CD14-positive monocyte (primary cell): ENCODE measurements around the gene SPNS1. TPM values are rescaled to one million over a fixed set of nuclear protein-coding genes. Genes with fewer than 3 reads are reported as not detected.
"Not testable (repeated sequence)": the region's sequence is repeated elsewhere in the genome, so short reads cannot be mapped to it uniquely, and the experiment has no call there.

ENCODE experiments used
- DNase-seq, 3 donors: peaks; one replicate each; pipeline ENCODE4 v3.0.0-alpha.2; 2011 to 2022
- H2AFZ ChIP-seq: 2 replicates; pipeline ENCODE4 v1.6.0; 2012; ENCODE audit warnings: mild to moderate bottlenecking, low read depth, low read length, inconsistent platforms; ENCODE audit not compliant: insufficient read depth, poor library complexity, severe bottlenecking
- H3K27ac ChIP-seq, 2 donors: 1 replicate in 1 of 2; 2 replicates in 1 of 2; pipeline ENCODE4 v1.5.1; 2012 to 2013; ENCODE audit warnings: low read length in 2 of 2, control low read depth in 1 of 2, inconsistent platforms in 1 of 2, low read depth in 1 of 2, mild to moderate bottlenecking in 1 of 2
- H3K27me3 ChIP-seq, 2 donors: one replicate each; pipeline versions ENCODE4 v1.6.0 to v1.6.1; 2011 to 2013; ENCODE audit warnings: low read length in 2 of 2; ENCODE audit not compliant: control insufficient read depth in 2 of 2, insufficient read depth in 2 of 2
- H3K36me3 ChIP-seq, 2 donors: replicated peaks in 1 of 2; 1 replicate in 1 of 2; 2 replicates in 1 of 2; pipeline versions ENCODE4 v1.5.1 to v1.6.1; 2012 to 2013; ENCODE audit warnings: low read length in 2 of 2, control low read depth in 1 of 2, inconsistent platforms in 1 of 2, mild to moderate bottlenecking in 1 of 2; ENCODE audit not compliant: insufficient read depth in 2 of 2, control insufficient read depth in 1 of 2
- H3K4me1 ChIP-seq, 2 donors: 1 replicate in 1 of 2; 2 replicates in 1 of 2; pipeline versions ENCODE4 v1.5.1 to v1.6.1; 2012 to 2013; ENCODE audit warnings: low read length in 2 of 2, control low read depth in 1 of 2, inconsistent platforms in 1 of 2, mild to moderate bottlenecking in 1 of 2, moderate library complexity in 1 of 2; ENCODE audit not compliant: insufficient read depth in 2 of 2, control insufficient read depth in 1 of 2
- H3K4me2 ChIP-seq: replicated peaks from 2 replicates; pipeline ENCODE3; 2012; ENCODE audit warnings: low read length, moderate library complexity, mild to moderate bottlenecking; ENCODE audit not compliant: poor library complexity, severe bottlenecking; ENCODE audit errors: extremely low read depth
- H3K4me3 ChIP-seq, 3 experiments: fragments of 200-600 bp in 1 of 3; sonication (generic) in 1 of 3; replicated peaks in 1 of 3; 1 replicate in 2 of 3; 2 replicates in 1 of 3; pipeline ENCODE4 v1.5.1; 2011 to 2013; ENCODE audit warnings: low read length in 3 of 3, mild to moderate bottlenecking in 3 of 3, control low read depth in 2 of 3, low read depth in 2 of 3, inconsistent platforms in 1 of 3, moderate library complexity in 1 of 3
- H3K79me2 ChIP-seq: 2 replicates; pipeline ENCODE4 v1.6.0; 2012; ENCODE audit warnings: mild to moderate bottlenecking, control low read depth, inconsistent platforms, low read length, moderate library complexity; ENCODE audit not compliant: insufficient read depth
- H3K9ac ChIP-seq: 2 replicates; pipeline ENCODE4 v1.6.0; 2017; ENCODE audit warnings: low read length, mild to moderate bottlenecking; ENCODE audit not compliant: insufficient read depth, poor library complexity, severe bottlenecking
- H3K9me3 ChIP-seq, 2 donors: replicated peaks in 1 of 2; 1 replicate in 1 of 2; 2 replicates in 1 of 2; pipeline versions ENCODE4 v1.5.1 to v1.6.1; 2012 to 2013; ENCODE audit warnings: low read length in 2 of 2, control low read depth in 1 of 2; ENCODE audit not compliant: control insufficient read depth in 1 of 2, insufficient read depth in 1 of 2
- H4K20me1 ChIP-seq: 2 replicates; pipeline ENCODE4 v1.6.0; 2012; ENCODE audit warnings: mild to moderate bottlenecking, low read length, control low read depth, moderate library complexity; ENCODE audit not compliant: insufficient read depth
- H3K27ac Mint-ChIP-seq, 7 donors: one replicate each; pipeline ENCODE4 v1.8.0; 2020; ENCODE audit warnings: mild to moderate bottlenecking in 7 of 7, mixed read lengths in 7 of 7, moderate library complexity in 6 of 7, inconsistent platforms in 2 of 7
- H3K27me3 Mint-ChIP-seq, 3 donors: one replicate each; pipeline ENCODE4 v1.8.0; 2021 to 2022; ENCODE audit warnings: low read depth in 3 of 3, mild to moderate bottlenecking in 3 of 3, mixed read lengths in 3 of 3, moderate library complexity in 3 of 3, inconsistent platforms in 1 of 3
- H3K36me3 Mint-ChIP-seq, 2 donors: one replicate each; pipeline ENCODE4 v1.8.0; 2020; ENCODE audit warnings: mixed read lengths in 2 of 2, inconsistent platforms in 1 of 2, mild to moderate bottlenecking in 1 of 2
- H3K4me1 Mint-ChIP-seq: one replicate; pipeline ENCODE4 v1.8.0; 2020; ENCODE audit warnings: mild to moderate bottlenecking, mixed read lengths
- H3K4me3 Mint-ChIP-seq, 2 donors: one replicate each; pipeline ENCODE4 v1.8.0; 2020; ENCODE audit warnings: mild to moderate bottlenecking in 2 of 2, mixed read lengths in 2 of 2, moderate library complexity in 1 of 2
- H3K9me3 Mint-ChIP-seq, 7 donors: one replicate each; pipeline ENCODE4 v1.8.0; 2020 to 2022; ENCODE audit warnings: mixed read lengths in 7 of 7, mild to moderate bottlenecking in 6 of 7, moderate library complexity in 6 of 7, inconsistent platforms in 2 of 7
- WGBS: methylation state at CpG from one replicate; pipeline ENCODE4 v1.1.5; 2013; ENCODE audit warnings: missing lambda C conversion rate; ENCODE audit not compliant: insufficient coverage; 5-methylcytosine and 5-hydroxymethylcytosine counted together
- intact Hi-C, 2 donors: fragments of 100-400 bp; cut with micrococcal nuclease; formaldehyde crosslinking; loops; one replicate each; pipeline versions ENCODE4 v1.15.0 to v1.15.1; 2023
- polyA plus RNA-seq, 3 donors: library from polyadenylated mRNA; depleted of rRNA in 1 of 3; unstranded in 2 of 3; stranded (reverse) in 1 of 3; fragments of 300-500 nt in 2 of 3; fragments of >200 nt in 1 of 3; fragmentation: Illumina TruSeq in 2 of 3; gene quantifications; 1 replicate in 2 of 3; 2 replicates in 1 of 3; pipeline ENCODE4 v1.2.3, GENCODE V29; 2012 to 2021
- TF ChIP-seq, protein P1 (sequence below): fragments of 200-600 bp; IDR thresholded peaks from one replicate; pipeline ENCODE4 v1.8.0; 2022; ENCODE audit warnings: antibody characterized with exemption, mild to moderate bottlenecking

Gene SPNS1
- polyA plus RNA-seq, 3 donors, result 93.4 to 104 (median 97.2) TPM

GRCh38 chr16:28967156-28967555 lies 7.4 kb upstream of the SPNS1 start:
- Histone ChIP-seq H3K27ac (no peak overlapping the region), H3K4me1 (no peaks in the 10 kb centered on the region), H3K79me2 (no peaks in the 10 kb centered on the region), H3K4me2 (no peak overlapping the region), H3K9ac (no peak overlapping the region), H3K4me3 (no peak overlapping the region), H3K9me3 (no peaks in the 10 kb centered on the region), H3K36me3 (peaks cover 31 to 41% of the 10 kb centered on the region in 2 donors), H2AFZ (no peak overlapping the region), H3K27me3 (no peaks in the 10 kb centered on the region), H4K20me1 (peaks cover 3% of the 10 kb centered on the region)
- Mint-ChIP-seq H3K4me3 (no peak overlapping the region), H3K4me1 (no peaks in the 10 kb centered on the region), H3K27me3 (peaks cover 0 to 1% (median 0%) of the 10 kb centered on the region in 3 donors), H3K27ac (peak overlapping the region in 1 of 7 donors; percentile 56), H3K36me3 (peaks cover 40 to 41% of the 10 kb centered on the region in 2 donors), H3K9me3 (no peaks in the 10 kb centered on the region)
- WGBS, result 67% methylated on average over 1 of the region's 4 CpGs
- TF ChIP-seq, protein P1, sequence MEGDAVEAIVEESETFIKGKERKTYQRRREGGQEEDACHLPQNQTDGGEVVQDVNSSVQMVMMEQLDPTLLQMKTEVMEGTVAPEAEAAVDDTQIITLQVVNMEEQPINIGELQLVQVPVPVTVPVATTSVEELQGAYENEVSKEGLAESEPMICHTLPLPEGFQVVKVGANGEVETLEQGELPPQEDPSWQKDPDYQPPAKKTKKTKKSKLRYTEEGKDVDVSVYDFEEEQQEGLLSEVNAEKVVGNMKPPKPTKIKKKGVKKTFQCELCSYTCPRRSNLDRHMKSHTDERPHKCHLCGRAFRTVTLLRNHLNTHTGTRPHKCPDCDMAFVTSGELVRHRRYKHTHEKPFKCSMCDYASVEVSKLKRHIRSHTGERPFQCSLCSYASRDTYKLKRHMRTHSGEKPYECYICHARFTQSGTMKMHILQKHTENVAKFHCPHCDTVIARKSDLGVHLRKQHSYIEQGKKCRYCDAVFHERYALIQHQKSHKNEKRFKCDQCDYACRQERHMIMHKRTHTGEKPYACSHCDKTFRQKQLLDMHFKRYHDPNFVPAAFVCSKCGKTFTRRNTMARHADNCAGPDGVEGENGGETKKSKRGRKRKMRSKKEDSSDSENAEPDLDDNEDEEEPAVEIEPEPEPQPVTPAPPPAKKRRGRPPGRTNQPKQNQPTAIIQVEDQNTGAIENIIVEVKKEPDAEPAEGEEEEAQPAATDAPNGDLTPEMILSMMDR, result no peak
- no peak for DNase-seq
- intact Hi-C loops, result no loop called here

GRCh38 chr16:28969696-28970095 lies 4.9 kb upstream of the SPNS1 start:
- peaks cover 5 to 15% of the 10 kb centered on the region in 2 donors for H3K36me3 ChIP-seq
- H3K9me3 ChIP-seq, H3K4me3 ChIP-seq, H3K9ac ChIP-seq, H3K27ac ChIP-seq, H3K4me2 ChIP-seq, H3K79me2 ChIP-seq, DNase-seq, H3K27me3 Mint-ChIP-seq, H3K9me3 Mint-ChIP-seq, intact Hi-C loops, H2AFZ ChIP-seq, H3K27ac Mint-ChIP-seq, H3K27me3 ChIP-seq, H3K4me3 Mint-ChIP-seq, H3K4me1 ChIP-seq, H3K4me1 Mint-ChIP-seq, H4K20me1 ChIP-seq: not testable (repeated sequence)
- WGBS, result 60% methylated on average over 1 of the region's 2 CpGs
- H3K36me3 Mint-ChIP-seq, result peaks cover 14 to 15% of the 10 kb centered on the region in 2 donors
